Measurements from ENCODE around the gene IPO4. TPM values are rescaled to one million over a fixed set of nuclear protein-coding genes. Genes with fewer than 3 reads are reported as not detected.

Gene IPO4
- total and polyA plus RNA-seq, 4 donors, result 13.6 to 32.9 (median 23.0) TPM

GRCh38 chr14:24197056-24197450 is 8.4 kb upstream of the IPO4 start:
- peaks cover 0 to 29% (median 23%) of the 10 kb centered on the region in 4 donors for H3K4me1 ChIP-seq (ENCODE audit: control insufficient read depth in 4 of 4, insufficient read depth in 4 of 4, low read length in 3 of 4)
- no peak overlapping the region for H3K9ac ChIP-seq (ENCODE audit: low read depth in 1 of 2, low read length in 2 of 2)
- no peaks in the 10 kb centered on the region for H3K27me3 ChIP-seq (ENCODE audit: control insufficient read depth in 4 of 4, insufficient read depth in 4 of 4, low read length in 3 of 4)
- WGBS, result 93% methylated on average over 2 of the region's 2 CpGs
- H3K9me3 ChIP-seq (ENCODE audit: control insufficient read depth in 4 of 4, low read length in 3 of 4), result no peaks in the 10 kb centered on the region
- H3K4me3 ChIP-seq (ENCODE audit: low read depth in 1 of 3, low read length in 3 of 3), result no peak overlapping the region
- peaks cover 2 to 11% (median 9%) of the 10 kb centered on the region in 4 donors for H3K36me3 ChIP-seq (ENCODE audit: control insufficient read depth in 4 of 4, insufficient read depth in 3 of 4, low read depth in 1 of 4, low read length in 3 of 4)
- no peak for DNase-seq (ENCODE audit: low spot score)
- TF ChIP-seq NR2F2 (IDR thresholded peaks at IDR 0.05) (no peak), EGR1 (IDR thresholded peaks at IDR 0.05; ENCODE audit: low read depth in 2 of 2) (no peak), GABPA (IDR thresholded peaks at IDR 0.05 in 1 of 2, conservative IDR thresholded peaks at IDR 0.05 in 1 of 2) (no peak), HNF4A (conservative IDR thresholded peaks at IDR 0.05) (no peak), MAX (IDR thresholded peaks at IDR 0.05) (no peak), RXRA (IDR thresholded peaks at IDR 0.05) (no peak), HNF4G (IDR thresholded peaks at IDR 0.05) (no peak), RAD21 (IDR thresholded peaks at IDR 0.05) (no peak), FOXA2 (IDR thresholded peaks at IDR 0.05) (no peak), REST (IDR thresholded peaks at IDR 0.05) (no peak), SP1 (IDR thresholded peaks at IDR 0.05) (no peak), TAF1 (conservative IDR thresholded peaks at IDR 0.05) (no peak), ZBTB33 (IDR thresholded peaks at IDR 0.05) (no peak), FOXA1 (IDR thresholded peaks at IDR 0.05) (no peak), YY1 (IDR thresholded peaks at IDR 0.05) (no peak), JUND (IDR thresholded peaks at IDR 0.05) (no peak)
- TF ChIP-seq, protein P1, sequence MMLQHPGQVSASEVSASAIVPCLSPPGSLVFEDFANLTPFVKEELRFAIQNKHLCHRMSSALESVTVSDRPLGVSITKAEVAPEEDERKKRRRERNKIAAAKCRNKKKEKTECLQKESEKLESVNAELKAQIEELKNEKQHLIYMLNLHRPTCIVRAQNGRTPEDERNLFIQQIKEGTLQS (IDR thresholded peaks at IDR 0.05), result no peak
- TF ChIP-seq, protein P2, sequence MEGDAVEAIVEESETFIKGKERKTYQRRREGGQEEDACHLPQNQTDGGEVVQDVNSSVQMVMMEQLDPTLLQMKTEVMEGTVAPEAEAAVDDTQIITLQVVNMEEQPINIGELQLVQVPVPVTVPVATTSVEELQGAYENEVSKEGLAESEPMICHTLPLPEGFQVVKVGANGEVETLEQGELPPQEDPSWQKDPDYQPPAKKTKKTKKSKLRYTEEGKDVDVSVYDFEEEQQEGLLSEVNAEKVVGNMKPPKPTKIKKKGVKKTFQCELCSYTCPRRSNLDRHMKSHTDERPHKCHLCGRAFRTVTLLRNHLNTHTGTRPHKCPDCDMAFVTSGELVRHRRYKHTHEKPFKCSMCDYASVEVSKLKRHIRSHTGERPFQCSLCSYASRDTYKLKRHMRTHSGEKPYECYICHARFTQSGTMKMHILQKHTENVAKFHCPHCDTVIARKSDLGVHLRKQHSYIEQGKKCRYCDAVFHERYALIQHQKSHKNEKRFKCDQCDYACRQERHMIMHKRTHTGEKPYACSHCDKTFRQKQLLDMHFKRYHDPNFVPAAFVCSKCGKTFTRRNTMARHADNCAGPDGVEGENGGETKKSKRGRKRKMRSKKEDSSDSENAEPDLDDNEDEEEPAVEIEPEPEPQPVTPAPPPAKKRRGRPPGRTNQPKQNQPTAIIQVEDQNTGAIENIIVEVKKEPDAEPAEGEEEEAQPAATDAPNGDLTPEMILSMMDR (IDR thresholded peaks at IDR 0.05; ENCODE audit: low read depth, low read length, missing input control), result no peak
- no peak overlapping the region for H3K27ac ChIP-seq (ENCODE audit: low read depth in 1 of 2, low read length in 2 of 2)

Measured in liver (tissue), 9 donors.